Activated CD4-positive, alpha-beta T cell treated with anti-CD3 and anti-CD28 coated beads, Interleukin-2, amount 10 ng/mL, durations not matched to agents 24 days and 14 days (primary cell): ENCODE measurements around the gene SLC34A1. TPM values are rescaled to one million over a fixed set of nuclear protein-coding genes. Genes with fewer than 3 reads are reported as not detected.

ENCODE experiments used
- DNase-seq: peaks from one replicate; pipeline ENCODE4 v3.0.0; 2022
- H3K27ac Mint-ChIP-seq: one replicate; pipeline ENCODE4 v1.8.0; 2022; ENCODE audit warnings: mild to moderate bottlenecking, mixed read lengths
- H3K27me3 Mint-ChIP-seq: one replicate; pipeline ENCODE4 v1.8.0; 2022; ENCODE audit warnings: mixed read lengths
- H3K36me3 Mint-ChIP-seq: one replicate; pipeline ENCODE4 v1.8.0; 2022; ENCODE audit warnings: low read depth, mild to moderate bottlenecking, mixed read lengths
- H3K4me1 Mint-ChIP-seq: one replicate; pipeline ENCODE4 v1.8.0; 2021; ENCODE audit warnings: mixed read lengths
- H3K4me3 Mint-ChIP-seq: one replicate; pipeline ENCODE4 v1.8.0; 2022; ENCODE audit warnings: mild to moderate bottlenecking, moderate library complexity, mixed read lengths
- H3K9me3 Mint-ChIP-seq: one replicate; pipeline ENCODE4 v1.8.0; 2021; ENCODE audit warnings: mixed read lengths
- intact Hi-C: fragments of 100-400 bp; cut with micrococcal nuclease; formaldehyde crosslinking; loops from one replicate; pipeline ENCODE4 v1.15.1; 2023
- total RNA-seq: library from RNA; stranded (reverse); gene quantifications from 2 replicates; pipeline ENCODE4 v1.2.3, GENCODE V29; 2022

SLC34A1 gene
- total RNA-seq, 1 donor from 2014 or later: not detected

DNA sequence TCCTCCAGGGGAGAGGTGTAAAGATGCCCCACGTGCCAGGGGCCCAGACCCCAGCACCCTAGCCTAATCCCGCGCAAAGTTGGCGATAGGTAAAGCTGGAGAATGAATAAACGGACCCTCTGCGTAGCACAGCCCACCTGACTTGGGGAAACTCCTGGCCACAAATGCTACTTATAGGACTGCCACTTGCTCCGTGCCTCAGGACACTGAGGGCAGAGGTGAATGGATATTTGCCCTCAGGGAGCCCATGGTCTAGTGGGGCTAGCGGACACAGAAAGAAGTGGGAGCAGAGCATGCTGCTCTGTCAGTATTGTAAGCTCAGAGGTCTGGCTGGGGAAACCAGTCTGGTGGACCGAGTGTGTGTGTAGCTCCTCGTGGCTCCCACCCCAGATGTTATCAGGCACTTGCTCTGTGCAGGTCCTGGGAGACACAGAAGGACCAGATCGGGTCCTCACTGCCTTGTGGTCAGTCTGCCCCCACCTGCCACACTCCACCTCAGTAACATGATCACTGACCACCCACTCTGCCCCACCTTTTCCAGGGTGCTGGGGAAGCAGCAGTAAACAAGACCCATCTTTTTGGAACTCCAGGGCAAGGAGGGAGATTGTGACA is 43.1 kb downstream of the SLC34A1 start:
- Mint-ChIP-seq H3K36me3 (peaks cover 39% of the 10 kb centered on the region), H3K9me3 (no peaks in the 10 kb centered on the region), H3K4me1 (peaks cover 63% of the 10 kb centered on the region), H3K4me3 (peak overlapping the region; percentile 96), H3K27me3 (no peaks in the 10 kb centered on the region), H3K27ac (peak overlapping the region; percentile 94)
- DNase-seq: no peak
- intact Hi-C loops: loop anchor here (2.0 to 5.0 kb wide), 2 partner anchors 63 to 420 kb away; partner anchors contain the start of gene UIMC1

DNA sequence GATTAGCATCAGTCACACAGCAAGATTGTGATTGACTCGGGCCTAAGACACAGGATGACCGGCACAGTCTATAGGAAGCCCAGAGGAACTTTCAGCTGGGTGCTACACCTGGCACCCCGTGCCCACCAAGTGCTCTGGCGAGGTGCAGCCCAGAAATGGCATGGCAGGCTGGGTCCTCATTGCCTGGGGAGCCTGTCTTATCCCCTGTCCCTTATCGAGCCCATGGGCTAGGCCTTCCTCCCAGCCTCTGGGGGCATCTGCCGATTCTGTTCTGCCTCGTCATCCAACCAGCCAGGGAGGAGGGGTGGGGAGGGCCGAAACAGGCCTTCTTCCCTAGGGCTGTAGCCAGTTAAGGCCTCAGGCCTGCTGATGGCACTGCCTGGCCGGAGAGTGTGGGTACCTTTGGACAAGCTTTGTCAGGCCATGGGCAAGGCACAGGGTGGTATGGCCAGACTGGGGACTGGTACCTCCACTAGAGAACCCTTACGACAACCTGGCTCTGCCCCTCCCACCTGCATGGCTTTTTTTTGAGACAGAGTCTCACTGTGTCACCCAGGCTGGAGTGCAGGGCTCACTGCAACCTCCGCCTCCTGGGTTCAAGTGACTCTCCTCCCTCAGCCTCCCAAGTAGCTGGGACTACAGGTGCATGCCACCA is 43.8 kb downstream of the SLC34A1 start:
- DNase-seq: peak; percentile 77
- peaks cover 41% of the 10 kb centered on the region for H3K36me3 Mint-ChIP-seq
- H3K27ac Mint-ChIP-seq: peak overlapping the region; percentile 94
- peaks cover 66% of the 10 kb centered on the region for H3K4me1 Mint-ChIP-seq
- no peaks in the 10 kb centered on the region for H3K9me3 Mint-ChIP-seq
- no peaks in the 10 kb centered on the region for H3K27me3 Mint-ChIP-seq
- intact Hi-C loops: loop anchor here (2.0 to 5.0 kb wide), 2 partner anchors 63 to 421 kb away; partner anchors contain the start of gene UIMC1
- H3K4me3 Mint-ChIP-seq: peak overlapping the region; percentile 96

DNA sequence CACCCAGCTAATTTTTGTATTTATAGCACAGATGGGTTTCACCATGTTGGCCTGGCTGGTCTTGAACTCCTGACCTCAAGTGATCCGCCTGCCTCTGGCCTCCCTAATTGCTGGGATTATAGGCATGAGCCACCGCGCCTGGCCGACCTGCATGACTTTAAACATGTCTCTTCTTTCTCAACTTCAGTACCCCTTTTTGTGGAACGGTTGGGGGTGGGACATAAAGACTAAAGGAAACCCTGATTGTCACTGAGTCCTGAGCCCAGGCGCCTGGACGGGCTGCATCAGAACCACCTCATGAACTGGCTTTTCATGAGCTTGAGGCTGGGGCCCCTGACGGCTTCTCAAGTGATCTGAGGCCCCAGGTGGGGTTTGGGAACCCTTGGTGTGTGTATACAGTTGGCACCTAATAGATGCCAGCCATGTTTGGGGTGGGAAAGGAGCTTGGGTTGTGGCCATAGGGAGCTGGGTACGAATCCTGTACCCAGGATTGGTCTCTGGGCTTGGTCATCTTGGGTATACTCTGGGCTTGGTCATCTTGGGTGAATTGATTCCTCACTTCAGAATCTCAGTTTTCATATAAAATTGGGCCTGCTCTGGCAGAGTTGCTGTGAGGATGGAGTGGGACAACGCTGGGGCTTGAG is 44.5 kb downstream of the SLC34A1 start:
- intact Hi-C loops: loop anchor here (1.0 to 5.0 kb wide), 4 partner anchors 18 to 421 kb away; partner anchors contain the start of genes PRR7 and UIMC1

DNA sequence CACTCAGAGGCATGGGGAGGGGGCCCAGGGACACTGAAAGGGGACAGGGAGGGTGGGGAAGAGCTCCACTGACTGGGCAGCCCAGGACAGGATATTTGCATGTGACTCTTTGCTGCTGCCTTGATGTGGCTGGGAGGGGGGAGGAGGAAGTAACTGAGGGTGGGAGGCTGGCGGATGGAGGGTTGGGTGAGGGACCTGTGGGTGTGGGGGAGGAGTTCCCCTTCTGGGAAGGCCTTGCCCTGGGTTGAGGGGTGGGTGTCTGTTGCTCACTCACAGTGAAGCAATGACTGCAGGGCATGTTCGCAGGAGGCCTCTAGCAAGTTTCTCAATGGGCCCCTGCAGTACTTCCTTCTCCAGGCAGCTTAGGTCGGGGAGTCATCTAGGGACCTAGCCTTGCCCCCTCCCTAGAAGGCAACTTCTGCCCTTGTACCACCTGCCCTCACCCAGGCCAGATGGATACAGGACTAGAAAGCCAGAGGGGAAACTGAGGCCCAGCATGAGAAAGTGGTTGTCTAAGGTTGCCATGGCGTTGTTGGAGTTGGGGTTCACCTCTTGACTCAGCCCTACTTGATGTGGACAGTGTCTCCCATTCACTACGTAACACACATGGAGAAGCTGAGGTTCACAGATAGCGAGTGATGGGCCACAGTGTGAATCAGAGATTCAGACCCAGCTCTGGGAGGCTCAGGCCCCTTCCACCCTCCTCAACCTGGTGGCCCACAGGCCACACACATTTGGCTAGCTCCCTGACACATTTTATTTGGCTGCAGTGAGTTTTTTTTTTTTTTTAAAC is 45.2 kb downstream of the SLC34A1 start:
- H3K27me3 Mint-ChIP-seq: no peaks in the 10 kb centered on the region
- intact Hi-C loops: loop anchor here (1.0 to 5.0 kb wide), 4 partner anchors 17 to 422 kb away; partner anchors contain the start of genes PRR7 and UIMC1
- peaks cover 51% of the 10 kb centered on the region for H3K36me3 Mint-ChIP-seq
- peak; percentile 94 for DNase-seq
- H3K4me3 Mint-ChIP-seq: peak overlapping the region; percentile 96
- no peaks in the 10 kb centered on the region for H3K9me3 Mint-ChIP-seq
- peak overlapping the region; percentile 94 for H3K27ac Mint-ChIP-seq
- peaks cover 72% of the 10 kb centered on the region for H3K4me1 Mint-ChIP-seq

More for the DNA sequence above, 44.5 kb downstream of the SLC34A1 start:
- no peaks in the 10 kb centered on the region for H3K27me3 Mint-ChIP-seq
- peak overlapping the region; percentile 94 for H3K27ac Mint-ChIP-seq
- H3K9me3 Mint-ChIP-seq: no peaks in the 10 kb centered on the region
- H3K4me1 Mint-ChIP-seq: peaks cover 68% of the 10 kb centered on the region
- peak; percentile 69 for DNase-seq
- peak overlapping the region; percentile 96 for H3K4me3 Mint-ChIP-seq
- H3K36me3 Mint-ChIP-seq: peaks cover 45% of the 10 kb centered on the region

DNA sequence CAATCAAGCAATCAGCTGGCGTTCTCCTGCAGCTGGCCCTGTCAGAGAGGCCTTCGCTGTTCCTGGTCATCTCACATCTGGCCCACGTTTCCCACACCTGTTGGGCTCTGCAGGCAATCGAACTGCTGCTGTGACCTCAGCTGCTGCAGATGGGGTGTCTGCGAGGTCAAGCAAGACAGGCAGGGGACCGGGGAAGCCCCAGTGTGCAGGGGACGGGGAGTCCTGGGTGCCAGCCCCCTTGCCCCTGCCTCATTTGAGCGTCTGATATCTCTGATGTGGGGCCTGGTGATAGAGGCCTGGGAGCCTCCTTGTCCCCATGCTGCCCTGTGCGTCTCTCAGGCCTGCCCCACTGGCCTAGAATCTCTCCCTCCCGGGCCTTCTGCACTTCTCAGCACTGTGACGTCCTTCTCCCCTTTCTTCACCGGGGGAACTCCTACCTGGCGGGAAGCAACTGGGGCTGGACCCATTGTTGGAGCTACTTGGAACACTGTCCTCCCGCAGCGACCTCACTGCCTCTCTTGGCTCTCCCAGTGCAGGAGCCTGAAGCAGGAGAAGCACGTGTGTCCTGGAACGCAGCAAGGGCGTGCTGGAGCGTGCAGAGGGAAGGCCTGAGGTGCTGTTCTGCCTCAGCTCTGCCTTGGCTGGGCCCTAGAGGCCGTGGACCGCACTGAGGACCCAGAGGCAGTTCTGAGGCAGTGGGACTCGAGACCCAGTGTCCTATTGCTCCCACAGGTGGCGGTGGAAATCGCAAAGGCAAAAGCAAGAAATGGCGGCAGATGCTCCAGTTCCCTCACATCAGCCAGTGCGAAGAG is 46.1 kb downstream of the SLC34A1 start:
- H3K27ac Mint-ChIP-seq: peak overlapping the region; percentile 94
- H3K36me3 Mint-ChIP-seq: peaks cover 57% of the 10 kb centered on the region
- H3K4me3 Mint-ChIP-seq: peak overlapping the region; percentile 96
- peaks cover 65% of the 10 kb centered on the region for H3K4me1 Mint-ChIP-seq
- DNase-seq: no peak
- H3K9me3 Mint-ChIP-seq: no peaks in the 10 kb centered on the region
- no peaks in the 10 kb centered on the region for H3K27me3 Mint-ChIP-seq
- intact Hi-C loops: no loop called here

DNA sequence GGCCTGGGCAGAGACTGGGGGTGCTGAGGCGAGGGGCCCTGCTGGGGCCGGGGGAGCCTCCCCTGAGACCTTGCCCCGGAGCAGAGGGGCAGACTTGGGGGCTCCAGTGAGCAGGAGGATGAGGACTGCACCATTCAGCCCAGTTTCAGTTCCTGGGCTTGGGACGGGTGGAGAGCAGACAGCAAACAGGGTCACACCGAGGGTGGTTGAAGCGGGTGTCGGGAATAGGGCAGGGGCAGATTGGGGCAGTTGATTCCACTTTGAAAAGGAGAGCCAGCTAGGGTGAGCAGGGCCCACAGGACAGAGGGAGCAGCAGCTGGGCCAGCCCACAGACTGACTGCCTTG is 46.7 kb downstream of the SLC34A1 start:
- H3K27ac Mint-ChIP-seq: peak overlapping the region; percentile 94
- DNase-seq: no peak
- intact Hi-C loops: no loop called here
- H3K4me1 Mint-ChIP-seq: peaks cover 61% of the 10 kb centered on the region
- peak overlapping the region; percentile 96 for H3K4me3 Mint-ChIP-seq
- no peaks in the 10 kb centered on the region for H3K9me3 Mint-ChIP-seq
- no peaks in the 10 kb centered on the region for H3K27me3 Mint-ChIP-seq
- peaks cover 62% of the 10 kb centered on the region for H3K36me3 Mint-ChIP-seq

DNA sequence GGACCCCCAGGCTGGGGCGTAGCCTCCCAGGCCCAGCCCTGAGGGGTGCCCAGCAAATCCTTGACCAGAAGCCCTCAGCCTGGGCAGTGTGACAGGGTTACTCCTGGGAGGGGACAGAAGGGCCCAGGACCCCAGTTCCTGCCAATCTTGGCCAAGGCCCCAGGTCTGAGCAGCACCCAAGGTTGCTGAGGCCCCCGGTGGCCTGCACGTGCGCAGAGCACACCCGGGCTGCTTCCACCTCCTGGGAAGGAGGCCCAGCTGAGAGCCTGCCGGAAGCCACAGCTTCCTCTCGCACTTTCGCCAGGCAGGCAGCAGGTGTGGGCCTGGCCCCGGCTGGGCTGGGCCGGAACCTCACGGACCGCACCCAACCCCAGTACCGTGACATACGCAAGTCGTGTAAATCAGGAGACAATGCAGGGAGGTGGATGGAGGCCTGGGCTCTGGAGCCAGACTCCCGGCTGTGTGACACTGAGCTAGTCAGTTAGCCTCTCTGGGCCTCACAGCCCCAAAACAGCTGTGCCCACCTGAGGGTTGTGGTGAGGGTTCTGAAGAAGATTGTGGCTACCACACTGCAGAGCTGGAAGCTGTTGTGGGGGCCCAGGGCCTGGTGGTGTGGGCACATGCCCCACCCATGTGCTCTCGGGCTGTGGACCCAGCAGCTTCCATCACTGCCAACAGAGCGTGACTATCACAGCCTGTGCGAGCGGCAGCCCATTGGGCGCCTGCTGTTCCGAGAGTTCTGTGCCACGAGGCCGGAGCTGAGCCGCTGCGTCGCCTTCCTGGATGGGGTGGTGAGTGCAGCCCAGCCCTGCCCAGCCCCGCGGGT is 47.3 kb downstream of the SLC34A1 start:
- H3K36me3 Mint-ChIP-seq: peaks cover 64% of the 10 kb centered on the region
- DNase-seq: peak; percentile 92
- H3K27me3 Mint-ChIP-seq: no peaks in the 10 kb centered on the region
- H3K27ac Mint-ChIP-seq: peak overlapping the region; percentile 94
- peaks cover 57% of the 10 kb centered on the region for H3K4me1 Mint-ChIP-seq
- H3K9me3 Mint-ChIP-seq: no peaks in the 10 kb centered on the region
- intact Hi-C loops: no loop called here
- peak overlapping the region; percentile 96 for H3K4me3 Mint-ChIP-seq

DNA sequence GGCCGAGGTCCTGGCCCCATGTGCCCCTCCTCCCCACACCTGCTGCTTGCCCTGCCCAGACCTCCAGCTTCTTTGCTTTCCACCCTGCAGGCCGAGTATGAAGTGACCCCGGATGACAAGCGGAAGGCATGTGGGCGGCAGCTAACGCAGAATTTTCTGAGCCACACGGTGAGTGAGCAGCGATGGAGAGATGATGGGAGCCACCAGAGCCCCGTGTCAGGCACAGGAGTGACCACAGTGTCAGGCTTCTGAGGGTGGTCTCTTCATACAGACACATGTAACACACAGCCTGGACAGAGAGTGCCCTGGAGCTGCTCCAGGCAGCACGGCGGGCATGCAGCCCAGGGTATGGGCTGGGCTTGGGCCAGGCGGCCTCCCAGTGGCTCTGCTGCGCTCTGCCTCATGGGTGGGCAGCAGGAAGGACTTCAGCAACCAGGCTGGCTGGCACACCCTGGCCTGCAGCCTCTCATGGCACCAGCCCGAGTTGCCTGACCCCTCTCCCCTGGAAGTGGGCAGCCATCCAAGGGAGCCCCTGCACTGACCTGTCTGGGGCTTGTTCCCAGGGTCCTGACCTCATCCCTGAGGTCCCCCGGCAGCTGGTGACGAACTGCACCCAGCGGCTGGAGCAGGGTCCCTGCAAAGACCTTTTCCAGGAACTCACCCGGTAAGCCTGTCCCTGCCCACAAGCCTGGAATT is 48.1 kb downstream of the SLC34A1 start:
- Mint-ChIP-seq H3K4me3 (peak overlapping the region; percentile 96), H3K27me3 (no peaks in the 10 kb centered on the region), H3K9me3 (no peaks in the 10 kb centered on the region), H3K27ac (peak overlapping the region; percentile 94), H3K36me3 (peaks cover 69% of the 10 kb centered on the region), H3K4me1 (peaks cover 60% of the 10 kb centered on the region)
- DNase-seq: no peak
- intact Hi-C loops: no loop called here

DNA sequence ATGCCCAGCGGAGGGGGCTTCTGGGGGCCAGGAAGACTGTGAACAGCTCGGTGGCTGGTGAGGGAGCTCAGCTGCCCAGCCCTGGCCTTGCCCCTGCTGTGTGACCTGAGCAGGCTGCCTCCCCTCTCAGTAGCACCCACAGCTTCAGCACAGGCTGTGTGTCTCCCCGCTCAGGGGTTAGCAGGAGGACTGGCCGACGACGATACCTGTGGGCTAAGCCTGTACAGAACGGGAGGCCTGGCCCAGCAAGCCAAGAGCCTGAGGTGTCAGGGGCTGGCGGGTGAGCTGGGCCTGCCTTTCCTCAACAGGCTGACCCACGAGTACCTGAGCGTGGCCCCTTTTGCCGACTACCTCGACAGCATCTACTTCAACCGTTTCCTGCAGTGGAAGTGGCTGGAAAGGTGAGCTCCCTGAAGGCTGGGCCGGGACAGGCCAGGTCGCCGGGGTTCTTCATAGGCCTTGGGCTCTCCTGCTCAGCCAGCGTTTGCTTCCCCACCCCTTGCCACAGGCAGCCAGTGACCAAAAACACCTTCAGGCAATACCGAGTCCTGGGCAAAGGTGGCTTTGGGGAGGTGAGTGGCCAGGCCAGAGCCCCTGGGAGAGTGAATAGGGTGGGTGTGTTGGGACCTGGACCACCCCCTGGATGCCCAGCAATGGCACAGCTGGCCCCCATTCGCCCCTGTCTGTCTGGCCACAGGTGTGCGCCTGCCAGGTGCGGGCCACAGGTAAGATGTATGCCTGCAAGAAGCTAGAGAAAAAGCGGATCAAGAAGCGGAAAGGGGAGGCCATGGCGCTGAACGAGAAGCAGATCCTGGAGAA is 48.8 kb downstream of the SLC34A1 start:
- H3K9me3 Mint-ChIP-seq: no peaks in the 10 kb centered on the region
- peak overlapping the region; percentile 52 for H3K4me3 Mint-ChIP-seq
- peaks cover 56% of the 10 kb centered on the region for H3K4me1 Mint-ChIP-seq
- DNase-seq: no peak
- H3K27me3 Mint-ChIP-seq: no peaks in the 10 kb centered on the region
- H3K27ac Mint-ChIP-seq: peak overlapping the region; percentile 80
- H3K36me3 Mint-ChIP-seq: peaks cover 71% of the 10 kb centered on the region
- intact Hi-C loops: no loop called here

DNA sequence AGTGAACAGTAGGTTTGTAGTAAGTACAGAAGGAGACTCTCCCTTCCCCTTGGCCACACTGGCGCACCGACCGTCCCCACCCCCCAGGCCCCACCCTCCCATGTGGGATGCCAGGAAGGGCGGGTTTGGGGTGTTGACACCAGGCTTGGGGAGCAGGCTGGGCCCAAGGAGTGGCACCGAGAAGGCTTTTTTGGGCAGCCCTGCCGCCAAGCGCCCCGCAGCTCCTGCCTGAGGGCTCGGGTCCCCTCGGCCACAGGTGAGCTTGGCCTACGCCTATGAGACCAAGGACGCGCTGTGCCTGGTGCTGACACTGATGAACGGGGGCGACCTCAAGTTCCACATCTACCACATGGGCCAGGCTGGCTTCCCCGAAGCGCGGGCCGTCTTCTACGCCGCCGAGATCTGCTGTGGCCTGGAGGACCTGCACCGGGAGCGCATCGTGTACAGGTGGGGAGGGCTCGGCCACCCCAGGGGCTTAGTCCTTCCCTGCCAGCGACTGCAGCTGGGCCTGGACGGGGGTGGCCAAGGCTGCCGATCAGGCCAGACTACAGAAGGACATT is 49.5 kb downstream of the SLC34A1 start:
- Mint-ChIP-seq H3K4me1 (peaks cover 55% of the 10 kb centered on the region), H3K27me3 (no peaks in the 10 kb centered on the region)

DNA sequence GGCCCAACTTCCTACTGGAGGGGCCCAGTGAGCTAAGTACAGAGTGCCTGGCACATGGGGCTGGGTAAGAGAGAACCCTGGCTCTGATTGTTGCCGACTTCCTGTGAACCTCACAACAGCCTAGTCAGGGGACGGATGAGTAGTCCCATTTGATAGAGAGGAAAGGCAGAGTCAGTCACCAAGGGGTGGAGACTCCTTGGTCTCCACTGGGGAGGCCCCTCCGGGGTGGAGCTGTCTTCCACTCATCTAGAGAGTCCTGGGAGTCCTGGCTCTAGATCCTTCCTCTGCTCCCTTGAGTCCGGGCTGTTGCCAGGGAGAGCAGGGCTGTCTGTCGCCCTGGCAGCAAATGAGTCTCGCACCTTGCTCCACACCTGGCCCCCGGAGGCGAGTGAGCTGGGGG is 50.2 kb downstream of the SLC34A1 start:
- Mint-ChIP-seq H3K36me3 (peaks cover 75% of the 10 kb centered on the region), H3K27ac (peak overlapping the region; percentile 81), H3K4me3 (peak overlapping the region; percentile 59), H3K27me3 (no peaks in the 10 kb centered on the region), H3K9me3 (no peaks in the 10 kb centered on the region), H3K4me1 (peaks cover 50% of the 10 kb centered on the region)
- intact Hi-C loops: no loop called here
- DNase-seq: peak; percentile 77

More for the DNA sequence above, 49.5 kb downstream of the SLC34A1 start:
- Mint-ChIP-seq H3K4me3 (no peak overlapping the region), H3K27ac (peak overlapping the region; percentile 81), H3K36me3 (peaks cover 77% of the 10 kb centered on the region), H3K9me3 (no peaks in the 10 kb centered on the region)
- DNase-seq: no peak
- intact Hi-C loops: no loop called here
